ENCODE results near the gene GOLGA8K.
"Not testable (repeated sequence)": the region's sequence is repeated elsewhere in the genome, so short reads cannot be mapped to it uniquely, and the experiment has no call there.

Gene GOLGA8K

DNA sequence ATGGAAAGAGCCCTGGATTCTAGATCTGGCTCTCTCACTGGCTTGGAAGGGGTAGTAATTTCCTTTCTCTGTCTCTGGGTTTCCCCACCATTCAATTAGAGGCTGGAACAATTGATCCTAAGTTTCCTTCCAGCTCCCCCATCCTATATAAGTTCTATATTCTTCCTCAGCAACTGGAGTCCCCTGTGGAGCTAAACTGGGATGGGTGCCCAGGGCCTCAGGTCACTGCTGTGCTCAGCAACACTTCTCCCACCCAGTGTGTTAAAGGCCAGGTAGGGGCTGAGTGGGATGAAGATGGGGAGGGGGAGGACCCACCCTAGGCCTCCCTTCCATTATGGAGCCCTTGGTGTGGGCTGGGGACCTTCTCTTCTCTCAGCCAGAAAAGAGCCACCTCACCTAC is 46.2 kb downstream of the GOLGA8K start:
- not testable (repeated sequence) for DNase-seq (ENCODE audit: low spot score)

DNA sequence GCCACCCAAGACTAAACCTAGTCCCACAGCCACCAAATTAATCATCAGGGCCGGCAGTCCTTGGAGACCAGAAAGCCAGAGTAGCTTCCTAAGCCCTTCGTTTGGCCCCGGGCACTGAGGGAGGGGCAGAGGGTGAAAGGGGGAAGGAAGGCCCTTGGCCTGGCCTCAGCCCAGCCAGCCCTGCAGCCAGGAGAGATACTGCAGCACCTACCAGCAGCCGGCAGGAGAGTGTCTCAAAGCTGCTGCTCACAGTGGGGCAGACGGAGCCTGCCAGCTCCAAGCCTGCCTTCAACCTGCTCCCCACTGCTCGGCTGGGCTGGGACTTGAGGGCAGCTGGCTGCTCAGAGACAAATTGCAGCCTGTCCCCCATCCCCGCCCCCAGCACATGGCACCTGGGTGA is 50.3 kb downstream of the GOLGA8K start:
- not testable (repeated sequence) for DNase-seq (ENCODE audit: low spot score)

DNA sequence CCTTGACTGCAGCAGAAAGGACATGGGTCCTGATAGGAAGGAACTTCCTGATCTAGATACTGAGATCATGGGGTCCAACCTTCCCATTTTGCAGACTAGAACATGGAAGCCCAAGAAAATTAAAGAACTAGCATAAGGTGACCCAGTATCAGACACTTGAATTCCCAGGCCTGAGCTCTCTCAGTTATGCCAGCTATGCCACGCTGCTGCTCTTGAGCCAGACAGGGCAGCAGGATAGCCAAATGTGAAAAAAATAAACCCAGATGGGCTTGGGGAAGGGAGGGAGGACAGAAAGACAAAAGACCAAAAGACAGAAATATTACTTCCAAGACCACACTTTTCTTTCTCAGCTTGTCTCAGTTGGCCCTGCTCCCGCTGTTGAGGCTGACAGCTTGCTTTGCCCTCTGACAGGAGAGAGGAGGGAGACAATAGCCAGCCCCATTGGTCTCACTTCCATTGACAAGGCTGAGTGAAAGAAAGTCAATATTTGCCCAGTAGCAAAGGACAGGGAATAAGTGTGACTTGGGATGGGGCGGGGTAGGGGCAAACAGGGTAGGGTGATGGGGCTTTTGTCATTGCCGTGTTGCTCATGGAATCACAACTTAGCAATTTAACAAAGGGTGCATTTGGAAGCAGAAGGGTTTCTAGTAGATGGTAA is 52.4 kb downstream of the GOLGA8K start:
- DNase-seq (ENCODE audit: low spot score), result not testable (repeated sequence)

DNA sequence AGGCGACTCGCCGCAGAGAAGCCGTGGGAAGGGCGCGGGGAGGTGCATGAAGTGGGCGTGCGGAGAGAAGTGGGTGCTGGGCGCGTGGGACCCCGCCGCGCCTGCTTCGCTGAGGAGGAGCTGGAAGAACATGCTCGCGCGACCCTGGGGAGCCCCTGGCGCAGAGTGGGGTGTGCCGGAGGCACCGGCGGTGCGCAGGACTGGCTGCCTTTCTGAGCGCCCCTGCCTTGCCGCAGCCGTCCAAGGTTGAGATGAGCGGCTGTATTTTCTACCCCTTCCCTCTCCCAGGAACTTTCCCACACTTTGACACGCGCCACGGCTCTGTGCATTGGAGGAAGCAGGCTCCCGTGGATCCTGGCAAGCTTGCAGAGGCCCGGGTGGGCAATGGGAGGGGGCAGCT is 56.1 kb downstream of the GOLGA8K start:
- not testable (repeated sequence) for DNase-seq (ENCODE audit: low spot score)

DNA sequence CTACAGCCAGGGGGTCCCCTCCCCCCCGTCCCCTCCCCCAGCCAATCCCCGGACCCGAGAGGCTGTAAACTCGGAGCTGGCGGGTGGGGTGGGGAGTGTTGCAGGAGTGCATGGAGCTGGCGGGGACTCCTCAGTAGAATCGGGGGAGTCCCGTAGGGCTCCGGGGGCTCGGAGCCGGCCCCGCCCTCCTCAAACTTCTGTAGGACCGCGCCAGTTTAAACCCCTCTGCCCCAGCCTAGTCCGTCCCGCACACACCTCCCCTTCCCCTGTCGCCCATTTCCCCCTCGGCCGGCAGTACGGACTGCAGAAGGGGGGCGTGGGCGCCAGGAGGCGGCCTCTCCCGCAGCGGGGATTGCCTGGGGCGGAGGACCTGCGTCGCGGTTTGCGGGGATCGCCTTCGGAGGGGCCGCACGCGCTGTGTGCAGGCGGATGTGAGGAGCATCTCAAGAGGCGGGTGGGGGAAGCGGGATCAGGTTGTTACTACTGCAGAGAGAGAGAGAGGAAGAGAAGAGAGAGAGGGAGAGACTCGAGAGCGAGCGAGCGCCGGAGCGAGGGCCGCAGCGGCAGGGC is 57.0 kb downstream of the GOLGA8K start:
- not testable (repeated sequence) for DNase-seq (ENCODE audit: low spot score)

DNA sequence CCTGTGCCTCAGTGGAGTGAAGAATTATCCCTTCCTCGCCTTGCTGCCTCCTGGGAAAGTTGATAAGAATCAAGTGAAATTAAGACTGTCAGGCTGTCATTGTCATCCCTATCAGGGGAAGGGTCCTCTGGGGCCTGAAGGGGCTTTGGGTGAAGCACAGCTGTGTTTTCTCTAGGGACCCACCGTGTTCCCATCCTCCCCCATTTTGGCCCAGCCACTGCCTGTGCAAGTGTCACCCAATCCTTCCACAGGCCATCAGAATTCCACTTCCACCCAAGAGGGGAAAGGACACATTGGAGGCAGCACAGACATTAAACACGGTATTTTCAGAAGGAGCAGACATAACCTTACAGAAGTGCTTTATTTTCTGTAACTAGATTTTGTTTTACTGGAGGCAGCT is 59.2 kb downstream of the GOLGA8K start:
- DNase-seq (ENCODE audit: low spot score), result not testable (repeated sequence)

Measured in CD4-positive, alpha-beta T cell treated with Interleukin-15 for 4 hours (primary cell).